ENCODE measurements around the gene RABGEF1. TPM values are rescaled to one million over a fixed set of nuclear protein-coding genes. Genes with fewer than 3 reads are reported as not detected.

RABGEF1 gene
- total and polyA plus RNA-seq, 9 of the 15 experiments (the other 6 are each of a cell fraction or from before 2014, with no cell fraction given) = 7.0 to 29.3 (median 20.5) TPM

DNA sequence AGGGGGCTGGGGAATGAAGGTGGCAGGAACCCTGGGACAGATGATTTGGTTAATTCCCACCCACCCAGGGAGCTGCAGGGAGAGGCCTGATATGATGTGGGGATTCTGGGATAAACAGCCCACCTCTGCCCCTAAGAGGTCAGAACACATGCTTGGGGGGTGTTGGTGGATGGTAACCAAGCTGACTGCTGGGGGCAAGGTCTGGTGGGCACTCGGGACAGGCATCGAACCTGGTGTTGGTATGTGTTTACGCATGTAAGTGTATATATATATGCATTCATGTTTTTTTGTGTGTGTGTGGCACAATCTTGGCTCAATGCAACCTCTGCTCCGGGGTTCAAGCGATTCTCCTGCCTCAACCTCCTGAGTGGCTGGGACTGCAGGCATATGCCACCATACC, 99.8 kb downstream of the RABGEF1 start (continued):
- TF ChIP-seq SP1 (CRISPR knock-in tag; IDR thresholded peaks at IDR 0.05) (no peak), RCOR1 (IDR thresholded peaks at IDR 0.05; ENCODE audit: borderline replicate concordance in 1 of 2, low read depth in 2 of 2, low read length in 2 of 2) (no peak), LCOR (CRISPR knock-in tag; IDR thresholded peaks at IDR 0.05) (no peak), CREBBP (IDR thresholded peaks at IDR 0.05; ENCODE audit: low read depth, low read length) (no peak)
- TF ChIP-seq, protein P1, sequence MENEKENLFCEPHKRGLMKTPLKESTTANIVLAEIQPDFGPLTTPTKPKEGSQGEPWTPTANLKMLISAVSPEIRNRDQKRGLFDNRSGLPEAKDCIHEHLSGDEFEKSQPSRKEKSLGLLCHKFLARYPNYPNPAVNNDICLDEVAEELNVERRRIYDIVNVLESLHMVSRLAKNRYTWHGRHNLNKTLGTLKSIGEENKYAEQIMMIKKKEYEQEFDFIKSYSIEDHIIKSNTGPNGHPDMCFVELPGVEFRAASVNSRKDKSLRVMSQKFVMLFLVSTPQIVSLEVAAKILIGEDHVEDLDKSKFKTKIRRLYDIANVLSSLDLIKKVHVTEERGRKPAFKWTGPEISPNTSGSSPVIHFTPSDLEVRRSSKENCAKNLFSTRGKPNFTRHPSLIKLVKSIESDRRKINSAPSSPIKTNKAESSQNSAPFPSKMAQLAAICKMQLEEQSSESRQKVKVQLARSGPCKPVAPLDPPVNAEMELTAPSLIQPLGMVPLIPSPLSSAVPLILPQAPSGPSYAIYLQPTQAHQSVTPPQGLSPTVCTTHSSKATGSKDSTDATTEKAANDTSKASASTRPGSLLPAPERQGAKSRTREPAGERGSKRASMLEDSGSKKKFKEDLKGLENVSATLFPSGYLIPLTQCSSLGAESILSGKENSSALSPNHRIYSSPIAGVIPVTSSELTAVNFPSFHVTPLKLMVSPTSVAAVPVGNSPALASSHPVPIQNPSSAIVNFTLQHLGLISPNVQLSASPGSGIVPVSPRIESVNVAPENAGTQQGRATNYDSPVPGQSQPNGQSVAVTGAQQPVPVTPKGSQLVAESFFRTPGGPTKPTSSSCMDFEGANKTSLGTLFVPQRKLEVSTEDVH (IDR thresholded peaks at IDR 0.05; ENCODE audit: low read depth, partially characterized antibody) = no peak

DNA sequence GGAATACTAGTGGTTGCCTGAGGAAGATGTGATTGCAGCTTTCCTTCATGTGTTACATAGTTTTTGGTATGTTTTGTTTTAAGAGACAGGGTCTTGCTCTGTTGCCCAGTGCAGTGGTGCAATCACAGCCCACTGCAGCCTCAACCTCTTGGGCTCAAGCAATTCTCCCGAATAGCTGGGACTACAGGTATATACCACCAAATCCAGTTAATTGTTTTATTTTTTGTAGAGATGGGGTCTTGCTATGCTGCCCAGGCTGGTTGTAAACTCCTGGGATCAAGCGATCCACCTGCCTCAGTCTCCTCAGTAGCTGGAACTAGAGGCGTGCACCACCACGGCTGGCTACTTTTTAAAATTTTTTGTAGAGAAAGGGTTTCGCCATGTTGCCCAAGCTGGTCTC, 101.4 kb downstream of the RABGEF1 start:
- no peak overlapping the region for H3K9ac ChIP-seq (ENCODE audit: insufficient read depth in 1 of 2, low read depth in 2 of 2, low read length in 2 of 2)
- H3K27me3 ChIP-seq (ENCODE audit: control insufficient read depth in 2 of 2, insufficient read depth in 2 of 2, low read length in 2 of 2) = no peaks in the 10 kb centered on the region
- FAIRE-seq = no peak
- no TSS peak for BruUV-seq (replicated peaks)
- peaks cover 16% of the 10 kb centered on the region for H3K79me2 ChIP-seq (ENCODE audit: control insufficient read depth, insufficient read depth, low read length)
- intact Hi-C loops (cut with micrococcal nuclease) = loop anchor here (5.0 kb wide), 1 partner anchor 155 kb away; the partner anchor contains the start of genes SBDS and TYW1
- H4K20me1 ChIP-seq (replicated peaks; ENCODE audit: control insufficient read depth, insufficient read depth, low read length) = no peaks in the 10 kb centered on the region
- CTCF ChIA-PET (ENCODE audit: low intra/inter-chr PET ratio) = no interaction called here
- WGBS (ENCODE audit: insufficient coverage, low coverage, missing lambda C conversion rate) = 62% methylated on average over 5 of the region's 5 CpGs
- H3K4me1 ChIP-seq (replicated peaks in 1 of 2; ENCODE audit: control insufficient read depth in 2 of 2, insufficient read depth in 2 of 2, low read length in 2 of 2) = peaks cover 5 to 30% of the 10 kb centered on the region in 2 experiments; a peak in 4 of 5 replicates
- peaks cover 3% of the 10 kb centered on the region; the same call in 1 of the 2 replicates for H3K9me3 ChIP-seq (replicated peaks; ENCODE audit: control insufficient read depth, insufficient read depth, low read depth, low read length)
- H3K27ac ChIP-seq (ENCODE audit: extremely low read depth, low read depth, low read length) = no peak overlapping the region
- no peaks in the 10 kb centered on the region for H3K9me1 ChIP-seq (ENCODE audit: control insufficient read depth, insufficient read depth, low read length)
- POLR2A ChIA-PET = no interaction called here
- ATAC-seq = no peak
- H2AFZ ChIP-seq (ENCODE audit: low read depth, low read length) = no peak overlapping the region
- no peak overlapping the region for H3K4me3 ChIP-seq
- no peak for DNase-seq (ENCODE audit: extremely low read depth in 1 of 4, low spot score in 3 of 4)
- H3K4me2 ChIP-seq (ENCODE audit: insufficient read depth, low read length) = no peak overlapping the region
- H3K36me3 ChIP-seq (ENCODE audit: control insufficient read depth, insufficient read depth, low read length) = no peaks in the 10 kb centered on the region
- in situ Hi-C loops (cut with MboI) = no loop called here
- peak; percentile 37 for TF ChIP-seq RBM25 (IDR thresholded peaks at IDR 0.05; ENCODE audit: low read depth, low read length, severe bottlenecking)
- TF ChIP-seq TBL1XR1 (IDR thresholded peaks at IDR 0.05; ENCODE audit: low read length in 2 of 2) = no peak
- no peak for TF ChIP-seq ZNF785 (CRISPR knock-in tag; IDR thresholded peaks at IDR 0.05)
- TF ChIP-seq SIX5 (IDR thresholded peaks at IDR 0.05; ENCODE audit: borderline replicate concordance in 1 of 2, insufficient read depth in 1 of 2, low read depth in 1 of 2, low read length in 2 of 2) = no peak
- TF ChIP-seq, protein P2, sequence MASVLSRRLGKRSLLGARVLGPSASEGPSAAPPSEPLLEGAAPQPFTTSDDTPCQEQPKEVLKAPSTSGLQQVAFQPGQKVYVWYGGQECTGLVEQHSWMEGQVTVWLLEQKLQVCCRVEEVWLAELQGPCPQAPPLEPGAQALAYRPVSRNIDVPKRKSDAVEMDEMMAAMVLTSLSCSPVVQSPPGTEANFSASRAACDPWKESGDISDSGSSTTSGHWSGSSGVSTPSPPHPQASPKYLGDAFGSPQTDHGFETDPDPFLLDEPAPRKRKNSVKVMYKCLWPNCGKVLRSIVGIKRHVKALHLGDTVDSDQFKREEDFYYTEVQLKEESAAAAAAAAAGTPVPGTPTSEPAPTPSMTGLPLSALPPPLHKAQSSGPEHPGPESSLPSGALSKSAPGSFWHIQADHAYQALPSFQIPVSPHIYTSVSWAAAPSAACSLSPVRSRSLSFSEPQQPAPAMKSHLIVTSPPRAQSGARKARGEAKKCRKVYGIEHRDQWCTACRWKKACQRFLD (CRISPR knock-in tag; IDR thresholded peaks at IDR 0.05) = no peak
- TF ChIP-seq MIER1 (IDR thresholded peaks at IDR 0.05; ENCODE audit: low read depth) = no peak
- TF ChIP-seq ZNF695 (CRISPR knock-in tag; IDR thresholded peaks at IDR 0.05) = no peak
- no peak for TF ChIP-seq SNIP1 (IDR thresholded peaks at IDR 0.05; ENCODE audit: low read depth)
- TF ChIP-seq NR1H2 (CRISPR knock-in tag; IDR thresholded peaks at IDR 0.05) = no peak
- TF ChIP-seq, protein P3, sequence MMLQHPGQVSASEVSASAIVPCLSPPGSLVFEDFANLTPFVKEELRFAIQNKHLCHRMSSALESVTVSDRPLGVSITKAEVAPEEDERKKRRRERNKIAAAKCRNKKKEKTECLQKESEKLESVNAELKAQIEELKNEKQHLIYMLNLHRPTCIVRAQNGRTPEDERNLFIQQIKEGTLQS (IDR thresholded peaks at IDR 0.05) = no peak
- TF ChIP-seq, protein P3 (CRISPR knock-in tag; conservative IDR thresholded peaks at IDR 0.05) = no peak
- TF ChIP-seq ZC3H8 (IDR thresholded peaks at IDR 0.05) = no peak
- TF ChIP-seq ZFP30 (CRISPR knock-in tag; IDR thresholded peaks at IDR 0.05; ENCODE audit: borderline replicate concordance) = no peak
